H1 (cell line): Measurements from ENCODE around the gene DZIP1L. TPM values are rescaled to one million over a fixed set of nuclear protein-coding genes. Genes with fewer than 3 reads are reported as not detected.

Experiments
- CBX8 ChIP-seq: fragments of 300-800, 300-1000 bp; sonication (generic); IDR thresholded peaks from 2 replicates; pipeline ENCODE4 v1.7.1; 2016; ENCODE audit warnings: low read depth, low read length, borderline replicate concordance
- KDM1A ChIP-seq: fragments of 200-600, 300-600 bp; sonication (generic); IDR thresholded peaks from 2 replicates; pipeline ENCODE4 v1.7.1; 2016; ENCODE audit warnings: mild to moderate bottlenecking, low read length, borderline replicate concordance
- KDM5A ChIP-seq: fragments of 200-600 bp; IDR thresholded peaks from 2 replicates; pipeline ENCODE4 v1.7.1; 2012; ENCODE audit warnings: mild to moderate bottlenecking, low read length, inconsistent platforms, mixed read lengths
- SAP30 ChIP-seq: fragments of 300-600 bp; sonication (generic); IDR thresholded peaks from 2 replicates; pipeline ENCODE4 v1.7.1; 2012; ENCODE audit warnings: low read length, moderate library complexity, mild to moderate bottlenecking, inconsistent platforms; ENCODE audit not compliant: insufficient read depth, insufficient replicate concordance
- SRF ChIP-seq: IDR thresholded peaks from 2 replicates; pipeline ENCODE4 v1.6.1; 2011; ENCODE audit warnings: mild to moderate bottlenecking, low read depth, low read length, moderate library complexity
- polyA plus RNA-seq, 7 experiments: library from polyadenylated mRNA; depleted of rRNA in 3 of 7; stranded (reverse) in 5 of 7; unstranded in 2 of 7; fragments of >200 nt in 5 of 7; fragments of 200-250 nt in 2 of 7; gene quantifications; 1 replicate in 5 of 7; 2 replicates in 1 of 7; 4 replicates in 1 of 7; pipeline versions ENCODE4 v1.2.1 to v1.2.3, GENCODE V29; 2011 to 2013; ENCODE audit warnings: missing spikeins in 2 of 7, mixed read lengths in 2 of 7
- total RNA-seq: library from RNA; stranded (reverse); fragmentation: NEBNext Ultra II Directional; extraction: Animal tissue kit (Norgen Biotek cat#: 25700); gene quantifications from 2 replicates; pipeline ENCODE4 v1.2.1, GENCODE V29; 2021

DZIP1L gene
- total and polyA plus RNA-seq, 2 of the 8 experiments (the other 6 are each of a cell fraction or from before 2014, with no cell fraction given): 6.5 to 8.3 TPM

GRCh38 chr3:138092023-138092422 lies 23.4 kb downstream of the DZIP1L start (continued):
- TF ChIP-seq SAP30 (no peak), CBX8 (no peak), SRF (no peak), KDM1A (no peak), KDM5A (no peak)
